Stimulated activated CD4-positive, alpha-beta T cell treated with anti-CD3 and anti-CD28 coated beads, TNF-alpha, amount 100 ng/mL, for 4 hours (primary cell): ENCODE results near the gene DAGLA.
A peak's percentile ranks its signal among the peaks of the same experiment; 100 is the strongest.

Experiments
- DNase-seq, 3 experiments: peaks; one replicate each; pipeline ENCODE4 v3.0.0-alpha.2; 2020; ENCODE audit warnings: low read depth in 3 of 3

DAGLA gene

DNA sequence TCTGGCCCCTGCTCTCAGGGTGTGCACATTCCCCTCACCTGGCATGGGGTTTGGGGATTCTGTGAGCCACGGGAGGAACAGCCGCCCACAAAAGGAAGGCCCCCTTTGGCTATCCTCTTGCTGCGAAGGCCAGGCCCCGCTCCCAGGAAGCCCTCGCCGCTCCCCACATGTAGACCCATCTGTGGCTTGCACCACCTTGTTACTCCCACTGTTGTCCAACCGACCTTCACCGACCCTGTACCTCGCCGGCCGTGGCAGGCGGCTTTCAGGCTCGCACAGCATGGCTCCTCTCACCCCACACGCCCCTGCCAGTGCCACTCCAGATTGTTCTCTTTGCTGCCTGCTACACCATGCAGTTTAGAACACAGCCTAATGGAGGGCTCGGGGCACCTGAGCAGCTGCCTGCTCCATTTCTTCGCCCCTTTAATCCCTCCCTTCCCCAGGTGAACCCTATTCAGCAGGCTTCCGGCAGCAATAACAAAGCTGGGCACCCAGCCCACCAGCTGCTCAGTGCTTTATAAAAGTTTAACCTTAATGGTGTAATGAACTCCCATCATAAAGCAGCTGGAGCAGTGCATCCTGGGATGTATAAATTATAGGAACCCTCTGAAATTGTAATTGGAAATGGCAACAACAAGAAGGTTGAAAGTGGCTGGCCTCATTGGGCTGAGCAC, 10.7 kb downstream of the DAGLA start:
- DNase-seq: no peak

GRCh38 chr11:61691380-61692156, 11.4 kb downstream of the DAGLA start:
- no peak for DNase-seq

DNA sequence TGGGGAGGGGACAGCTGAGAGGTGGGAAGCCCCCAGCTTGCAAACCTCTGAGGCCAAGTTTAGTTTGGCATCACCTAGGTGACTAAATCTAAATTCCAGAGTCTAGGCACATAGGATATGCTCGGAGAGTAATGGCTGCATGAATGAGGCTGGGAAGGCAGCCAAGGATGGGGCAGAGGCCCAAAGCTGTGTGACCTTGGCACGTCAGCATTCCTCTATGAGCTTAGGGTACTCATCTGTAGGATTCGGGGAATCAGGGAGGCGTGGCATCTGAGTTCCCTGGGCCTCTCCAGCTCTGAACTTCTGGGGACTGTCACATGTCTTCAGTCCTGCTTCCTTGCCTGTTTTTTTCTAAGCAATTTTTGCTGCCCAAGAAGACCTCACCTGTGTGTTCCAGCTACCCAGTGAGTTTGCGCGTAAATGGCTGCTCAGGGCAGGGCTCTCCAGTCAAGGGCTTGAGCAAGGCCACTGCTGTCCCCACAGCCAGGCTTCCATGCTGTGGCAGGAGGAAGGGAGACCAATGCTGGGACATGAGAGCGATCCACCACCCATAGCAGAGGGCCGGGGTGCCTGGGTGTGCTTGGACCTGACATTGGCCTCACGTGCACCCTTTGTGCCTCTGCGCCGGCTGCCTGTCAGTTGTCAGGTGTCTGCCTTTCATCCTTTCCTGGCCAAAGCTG, 13.9 kb downstream of the DAGLA start:
- DNase-seq: no peak

- no peak for DNase-seq
These were observed 14.4 kb downstream of the DAGLA start for GRCh38 chr11:61694602-61694939.

- DNase-seq: no peak
These were observed 14.9 kb downstream of the DAGLA start for GRCh38 chr11:61694946-61695706.

DNA sequence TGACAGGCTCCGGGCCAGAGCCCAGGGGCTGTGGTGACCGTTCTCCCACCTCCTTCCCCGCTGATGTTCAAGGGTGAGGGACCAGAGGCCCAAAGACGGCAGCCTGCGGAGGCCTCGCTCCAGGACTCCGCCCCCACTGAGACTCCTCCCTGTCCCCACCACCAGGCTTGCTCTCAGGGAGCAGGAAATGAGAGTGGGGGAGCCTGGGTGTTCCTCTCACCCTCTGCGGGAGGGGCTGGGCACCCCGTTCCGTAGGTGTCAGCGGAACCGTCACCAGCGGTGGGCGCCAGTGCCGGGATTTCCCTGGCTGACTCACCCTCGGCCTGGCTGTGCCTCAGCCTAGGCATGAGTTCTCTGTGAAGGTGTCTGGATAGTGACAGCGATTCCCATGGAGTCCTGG, 15.7 kb downstream of the DAGLA start:
- DNase-seq: peak; percentile 82 to 94 (median 90)

DNA sequence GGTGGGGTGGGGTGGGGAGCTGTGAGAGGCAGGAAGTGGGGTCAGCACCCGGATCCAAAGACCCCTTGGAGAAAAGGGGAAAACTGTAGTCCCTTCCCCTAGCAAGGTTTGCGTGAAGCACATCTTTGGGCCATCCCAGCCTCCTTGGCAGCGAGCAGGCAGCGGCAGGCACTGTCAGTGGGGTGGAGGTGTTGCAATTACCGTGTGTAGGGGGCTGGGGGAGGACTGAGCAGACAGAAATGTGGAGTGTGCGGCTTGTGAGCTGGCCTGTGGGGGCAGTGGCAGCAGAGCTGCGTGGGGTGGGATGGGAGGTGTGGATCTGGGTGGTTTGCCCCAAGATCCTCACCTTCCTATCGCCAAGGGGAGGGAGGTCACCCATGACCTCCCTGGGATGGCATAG, 16.4 kb downstream of the DAGLA start:
- DNase-seq: no peak

DNA sequence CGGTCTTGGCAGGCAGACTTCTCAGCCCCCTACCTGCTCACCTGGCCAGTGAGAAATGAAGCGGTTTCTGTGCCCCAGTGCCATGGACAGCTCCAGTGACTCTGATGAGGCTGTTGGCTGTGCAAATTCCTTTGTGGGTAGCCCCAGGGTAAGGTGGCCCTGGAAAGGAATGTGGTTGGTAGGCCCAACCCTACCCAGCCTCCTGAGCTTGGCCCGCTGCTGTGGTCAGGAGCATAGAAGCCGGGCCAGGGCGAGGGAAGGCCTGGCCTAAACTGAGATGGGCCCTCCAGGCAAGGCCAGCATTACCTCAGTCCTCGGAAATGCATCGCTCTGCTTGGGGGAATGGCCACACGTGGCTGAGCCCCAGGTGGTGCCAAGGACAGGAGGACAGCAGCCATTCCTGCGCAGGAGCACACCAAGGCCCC, 16.9 kb downstream of the DAGLA start:
- DNase-seq: no peak

- DNase-seq: no peak
These were observed 17.6 kb downstream of the DAGLA start for GRCh38 chr11:61697764-61698163.

GRCh38 chr11:61698173-61698948, 18.2 kb downstream of the DAGLA start:
- DNase-seq: no peak

DNA sequence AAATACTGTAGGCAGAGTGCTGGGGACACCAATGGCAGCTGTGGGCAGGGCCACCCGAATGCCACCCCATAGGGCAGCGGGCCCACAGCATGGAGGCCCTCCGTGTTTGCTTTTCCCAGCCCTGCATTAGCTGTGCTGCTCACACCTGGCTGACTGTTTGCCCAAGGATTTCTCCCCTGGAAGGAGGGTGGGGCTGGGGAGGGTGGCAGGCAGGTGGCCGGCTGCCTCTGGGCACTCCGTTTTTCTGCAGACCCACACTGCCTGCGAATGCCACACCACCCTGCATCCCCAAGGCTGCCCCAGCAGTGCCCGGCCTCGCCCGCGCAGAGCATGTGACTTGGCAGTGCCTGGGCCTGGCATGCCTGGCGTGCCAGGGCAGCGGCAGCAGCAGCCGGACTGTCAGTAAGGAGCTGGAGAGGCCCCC, 19.6 kb downstream of the DAGLA start:
- DNase-seq: no peak

- DNase-seq: no peak
These were observed 20.0 kb downstream of the DAGLA start for GRCh38 chr11:61700212-61700611.

DNA sequence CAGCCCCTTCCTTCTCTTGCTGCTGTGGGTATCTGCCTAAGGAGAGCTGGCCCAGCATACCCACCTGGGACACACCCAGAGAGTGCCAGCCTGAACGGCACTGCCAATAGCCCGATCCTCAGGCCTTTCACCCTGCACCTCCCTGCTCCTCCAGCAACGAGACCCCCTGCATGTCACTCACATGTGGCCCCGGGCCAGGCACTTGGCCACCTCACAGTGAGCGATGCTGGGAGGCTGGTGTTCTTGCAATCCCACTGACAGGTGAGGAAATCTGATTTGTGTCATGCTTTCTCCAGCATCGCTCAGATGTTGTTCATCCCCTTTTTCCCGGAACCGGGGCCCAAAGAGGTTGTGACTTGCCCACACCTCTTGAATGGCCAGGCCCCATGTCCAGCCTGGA, 20.5 kb downstream of the DAGLA start:
- no peak for DNase-seq

- DNase-seq: no peak
These were observed 21.2 kb downstream of the DAGLA start for GRCh38 chr11:61701242-61701886.

DNA sequence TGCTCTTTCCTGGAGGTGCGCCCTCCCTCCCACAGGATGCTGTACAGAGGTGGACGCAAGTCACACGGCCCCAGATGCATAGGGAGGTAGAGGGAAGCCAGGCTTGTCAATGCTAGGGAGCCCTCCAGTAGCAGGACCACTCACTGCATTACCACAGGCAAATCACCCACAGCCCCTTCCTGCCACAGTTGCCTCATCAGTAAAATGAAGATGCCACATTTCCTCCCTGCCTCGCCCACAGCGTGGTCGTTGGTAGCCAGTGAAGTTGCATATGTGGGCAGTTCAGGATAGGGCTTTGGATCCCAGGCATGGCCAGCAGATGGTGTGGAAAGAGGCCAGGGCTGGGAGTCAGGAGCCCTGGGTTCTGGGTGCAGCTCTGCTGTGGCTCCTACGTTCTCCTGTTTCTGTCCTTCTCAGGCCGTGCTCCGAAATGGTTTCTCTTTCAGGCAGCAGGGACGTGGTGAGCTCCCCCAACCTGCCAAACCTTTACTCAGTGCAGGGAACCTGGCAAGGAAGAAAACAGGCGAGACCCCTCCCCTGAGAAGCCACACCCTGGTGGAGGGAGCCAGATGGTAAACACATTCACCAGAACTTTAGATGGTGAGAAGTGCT, 22.6 kb downstream of the DAGLA start:
- no peak for DNase-seq

DNA sequence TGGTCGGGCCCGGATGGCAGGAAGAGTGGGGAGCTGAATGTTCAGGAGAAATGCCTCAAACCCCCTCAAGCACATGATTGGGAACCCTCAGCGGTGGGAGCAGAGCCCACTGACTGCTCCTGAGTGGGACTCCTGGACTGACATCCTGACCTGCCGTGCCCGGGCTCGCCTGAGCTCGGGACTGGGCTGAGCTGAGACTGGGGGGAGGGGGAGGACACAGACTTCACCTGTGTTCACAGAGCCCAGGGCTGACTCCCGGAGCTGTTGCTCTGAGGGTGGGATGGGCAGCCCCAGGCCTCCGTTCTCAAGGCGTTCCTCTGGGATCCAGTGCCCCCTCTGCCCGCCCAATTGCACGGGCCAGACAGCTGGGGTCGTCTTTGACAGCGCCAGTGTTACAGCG, 24.6 kb downstream of the DAGLA start:
- DNase-seq: no peak

- DNase-seq: no peak
These were observed 26.5 kb downstream of the DAGLA start for GRCh38 chr11:61706452-61707400.

- no peak for DNase-seq
These were observed 27.4 kb downstream of the DAGLA start for GRCh38 chr11:61707574-61707973.

DNA sequence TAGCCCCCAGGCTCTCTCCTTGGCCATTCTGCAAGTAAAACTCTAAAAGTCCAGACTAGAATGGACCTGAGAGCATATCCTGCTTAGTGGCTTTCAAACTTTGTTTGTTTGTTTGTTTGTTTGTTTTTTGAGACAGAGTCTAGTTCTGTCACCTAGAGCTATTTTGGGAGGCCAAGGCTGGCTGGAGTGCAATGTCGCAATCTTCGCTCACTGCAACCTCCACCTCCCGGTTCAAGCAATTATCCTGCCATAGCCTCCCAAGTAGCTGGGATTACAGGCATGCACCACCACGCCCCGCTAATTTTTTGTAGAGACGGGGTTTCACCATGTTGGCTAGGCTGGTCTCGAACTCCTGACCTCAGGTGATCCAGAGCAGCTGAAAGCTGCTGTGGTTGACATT, 28.9 kb downstream of the DAGLA start:
- no peak for DNase-seq
